Fibroblast of lung (primary cell): Measurements from ENCODE around the gene DDRGK1. TPM values are rescaled to one million over a fixed set of nuclear protein-coding genes. Genes with fewer than 3 reads are reported as not detected.

Experiments used
- DNase-seq, 2 donors: peaks; one replicate each; pipeline versions ENCODE4 v3.0.0 to v3.0.0-alpha.2; 2010; ENCODE audit warnings: low read depth in 2 of 2
- H2AFZ ChIP-seq: 2 replicates; pipeline ENCODE4 v1.5.1; 2012; ENCODE audit warnings: low read length, control low read depth, inconsistent platforms
- H3K27ac ChIP-seq: 2 replicates; pipeline ENCODE4 v1.5.1; 2011; ENCODE audit warnings: low read length, control low read depth; ENCODE audit not compliant: insufficient read depth
- H3K27me3 ChIP-seq: 2 replicates; pipeline ENCODE4 v1.5.1; 2011; ENCODE audit warnings: mild to moderate bottlenecking, low read length; ENCODE audit not compliant: control insufficient read depth, insufficient read depth
- H3K36me3 ChIP-seq: 2 replicates; pipeline ENCODE4 v1.5.1; 2011; ENCODE audit warnings: low read length; ENCODE audit not compliant: control insufficient read depth, insufficient read depth
- H3K4me1 ChIP-seq: 2 replicates; pipeline ENCODE4 v1.5.1; 2011; ENCODE audit warnings: low read length; ENCODE audit not compliant: control insufficient read depth, insufficient read depth; ENCODE audit errors: extremely low read depth
- H3K4me2 ChIP-seq: 2 replicates; pipeline ENCODE4 v1.5.1; 2011; ENCODE audit warnings: low read length, control low read depth; ENCODE audit not compliant: insufficient read depth; ENCODE audit errors: extremely low read depth
- H3K4me3 ChIP-seq, 4 experiments: fragments of 200-600 bp in 1 of 4; sonication (generic) in 1 of 4; replicated peaks in 1 of 4; 2 replicates each; pipeline ENCODE4 v1.5.1; 2011 to 2016; ENCODE audit warnings: low read length in 4 of 4, low read depth in 3 of 4, mild to moderate bottlenecking in 3 of 4, control low read depth in 2 of 4, inconsistent platforms in 1 of 4, mixed read lengths in 1 of 4; ENCODE audit not compliant: insufficient read depth in 1 of 4; ENCODE audit errors: control extremely low read depth in 1 of 4
- H3K79me2 ChIP-seq: 2 replicates; pipeline ENCODE4 v1.5.1; 2012; ENCODE audit warnings: mild to moderate bottlenecking, low read length, inconsistent platforms; ENCODE audit not compliant: control insufficient read depth, insufficient read depth
- H3K9ac ChIP-seq: 2 replicates; pipeline ENCODE4 v1.5.1; 2011; ENCODE audit warnings: mild to moderate bottlenecking, low read length, control low read depth; ENCODE audit not compliant: insufficient read depth
- H3K9me3 ChIP-seq: 2 replicates; pipeline ENCODE4 v1.5.1; 2012; ENCODE audit warnings: low read depth, low read length; ENCODE audit not compliant: control insufficient read depth, insufficient read depth
- H4K20me1 ChIP-seq: 2 replicates; pipeline ENCODE4 v1.5.1; 2011; ENCODE audit warnings: low read length; ENCODE audit not compliant: control insufficient read depth, insufficient read depth; ENCODE audit errors: extremely low read depth
- CTCF ChIP-seq, 2 donors: IDR thresholded peaks in 1 of 2; conservative IDR thresholded peaks in 1 of 2; 1 replicate in 1 of 2; 2 replicates in 1 of 2; pipeline ENCODE4 v1.5.1; 2011 to 2012; ENCODE audit warnings: low read length in 2 of 2, control low read depth in 1 of 2, inconsistent platforms in 1 of 2, low read depth in 1 of 2, mild to moderate bottlenecking in 1 of 2
- EZH2 ChIP-seq: IDR thresholded peaks from 2 replicates; pipeline ENCODE4 v1.5.1; 2012; ENCODE audit warnings: low read length, control low read depth, mild to moderate bottlenecking; ENCODE audit errors: missing control alignments
- polyA plus RNA-seq, 2 donors: library from polyadenylated mRNA; depleted of rRNA in 1 of 2; stranded (reverse) in 1 of 2; unstranded in 1 of 2; fragments of >200 nt; gene quantifications; 2 replicates each; pipeline ENCODE4 v1.2.1, GENCODE V29; 2011 to 2012; ENCODE audit warnings: missing spikeins in 1 of 2
- total RNA-seq: library from RNA; depleted of rRNA; stranded (reverse); fragments of >200 nt; gene quantifications from 2 replicates; pipeline ENCODE4 v1.2.1, GENCODE V29; 2014

DDRGK1 gene
- total and polyA plus RNA-seq, 2 donors (not counting 1 experiment from before 2014, with no cell fraction given) = 35.5 to 37.5 TPM

- no peaks in the 10 kb centered on the region for H3K9me3 ChIP-seq
- H4K20me1 ChIP-seq = no peaks in the 10 kb centered on the region
- H3K4me1 ChIP-seq = no peaks in the 10 kb centered on the region
- H3K4me3 ChIP-seq = peak within 1 kb of the TSS; percentile 49 to 85 (median 68)
- TF ChIP-seq CTCF (conservative IDR thresholded peaks at IDR 0.05 in 1 of 2, IDR thresholded peaks at IDR 0.05 in 1 of 2; ENCODE audit: low read depth in 1 of 2, low read length in 2 of 2) = no peak
- TF ChIP-seq EZH2 = no peak
- no peaks in the 10 kb centered on the region for H3K79me2 ChIP-seq
- H3K27ac ChIP-seq = no peak within 1 kb of the TSS
- peak; percentile 61 to 66 for DNase-seq
- H2AFZ ChIP-seq = peak within 1 kb of the TSS; percentile 81
- peaks cover 15% of the 10 kb centered on the region for H3K27me3 ChIP-seq
- H3K4me2 ChIP-seq = peak within 1 kb of the TSS; percentile 92
- peak within 1 kb of the TSS; percentile 21 for H3K9ac ChIP-seq
- H3K36me3 ChIP-seq = no peaks in the 10 kb centered on the region
Measured at GRCh38 chr20:3239026-3239866, 34.8 kb upstream of the DDRGK1 start, which contains the start of gene SLC4A11. TSS of gene SLC4A11 (minus strand) at chr20:3239190. CDS start at chr20:3239137, 53 bp downstream.

- peak overlapping the region; percentile 62 for H3K4me2 ChIP-seq
- H3K27me3 ChIP-seq = peaks cover 15% of the 10 kb centered on the region
- H3K4me1 ChIP-seq = no peaks in the 10 kb centered on the region
- H3K4me3 ChIP-seq = peak overlapping the region; percentile 20 to 85 (median 59)
- H3K9me3 ChIP-seq = no peaks in the 10 kb centered on the region
- no peak overlapping the region for H3K27ac ChIP-seq
- no peaks in the 10 kb centered on the region for H3K36me3 ChIP-seq
- peak overlapping the region; percentile 65 for H2AFZ ChIP-seq
- TF ChIP-seq CTCF (conservative IDR thresholded peaks at IDR 0.05 in 1 of 2, IDR thresholded peaks at IDR 0.05 in 1 of 2; ENCODE audit: low read depth in 1 of 2, low read length in 2 of 2) (no peak), EZH2 (no peak)
- peak overlapping the region; percentile 21 for H3K9ac ChIP-seq
- no peaks in the 10 kb centered on the region for H3K79me2 ChIP-seq
- peak in 1 of 2 donors; percentile 7 for DNase-seq
- H4K20me1 ChIP-seq = no peaks in the 10 kb centered on the region
Measured at GRCh38 chr20:3238616-3239025, 34.1 kb upstream of the DDRGK1 start.

- H3K27me3 ChIP-seq = peaks cover 15% of the 10 kb centered on the region
- H3K4me1 ChIP-seq = no peaks in the 10 kb centered on the region
- H3K4me3 ChIP-seq = peak overlapping the region; percentile 20 to 85 (median 59)
- TF ChIP-seq CTCF (conservative IDR thresholded peaks at IDR 0.05 in 1 of 2, IDR thresholded peaks at IDR 0.05 in 1 of 2; ENCODE audit: low read depth in 1 of 2, low read length in 2 of 2) (no peak), EZH2 (peak; percentile 60)
- H2AFZ ChIP-seq = no peak overlapping the region
- H3K36me3 ChIP-seq = no peaks in the 10 kb centered on the region
- no peak overlapping the region for H3K27ac ChIP-seq
- H3K9me3 ChIP-seq = no peaks in the 10 kb centered on the region
- H4K20me1 ChIP-seq = no peaks in the 10 kb centered on the region
- no peaks in the 10 kb centered on the region for H3K79me2 ChIP-seq
- no peak for DNase-seq
- H3K9ac ChIP-seq = no peak overlapping the region
- peak overlapping the region; percentile 62 for H3K4me2 ChIP-seq
Measured at GRCh38 chr20:3237958-3238615, 33.6 kb upstream of the DDRGK1 start.
